HEK293 (cell line): ENCODE data around the gene CSMD2.

Experiments
- CTCF ChIA-PET: fragments of 350-600 bp; formaldehyde crosslinking; extraction: SDS; loops from one replicate; lab custom pipeline; 2021; ENCODE audit warnings: antibody characterized with exemption; lab: Yijun Ruan, JAX
- POLR2A ChIA-PET: fragments of 300-600 bp; formaldehyde crosslinking; extraction: SDS; loops from one replicate; lab custom pipeline; 2020; ENCODE audit warnings: antibody characterized with exemption, inconsistent platforms; lab: Yijun Ruan, JAX
- H3K27ac ChIP-seq: fragments of 200-500 bp; sonication (Bioruptor generic); 2 replicates; pipeline ENCODE4 v1.5.1; 2014; ENCODE audit warnings: low read depth, low read length, control low read depth, inconsistent platforms; ENCODE audit errors: extremely low read depth
- H3K36me3 ChIP-seq, 2 experiments: fragments of 200-500 bp in 1 of 2; sonication (Bioruptor generic) in 1 of 2; 1 replicate in 1 of 2; 2 replicates in 1 of 2; pipeline ENCODE4 v1.5.1; 2014 to 2017; ENCODE audit warnings: inconsistent platforms in 2 of 2, low read length in 2 of 2; ENCODE audit not compliant: control insufficient read depth in 2 of 2, insufficient read depth in 1 of 2
- H3K4me1 ChIP-seq: fragments of 200-500 bp; sonication (Bioruptor generic); 2 replicates; pipeline ENCODE4 v1.5.1; 2014; ENCODE audit warnings: mild to moderate bottlenecking, low read length, inconsistent platforms; ENCODE audit not compliant: control insufficient read depth, insufficient read depth
- H3K4me3 ChIP-seq: 2 replicates; pipeline ENCODE4 v1.5.1; 2011; ENCODE audit warnings: low read depth, mild to moderate bottlenecking, control low read depth, low read length, moderate library complexity
- H3K9me3 ChIP-seq: fragments of 200-500 bp; sonication (Bioruptor generic); 2 replicates; pipeline ENCODE4 v1.5.1; 2014; ENCODE audit warnings: low read depth, low read length, inconsistent platforms; ENCODE audit not compliant: control insufficient read depth, insufficient read depth
- BCL6B ChIP-seq: fragments of 450-650 bp; formaldehyde crosslinking; IDR thresholded peaks from 2 replicates; pipeline ENCODE4 v1.5.1; 2017; ENCODE audit warnings: missing biosample characterization, missing genetic modification characterization
- HIC1 ChIP-seq: fragments of 450-650 bp; formaldehyde crosslinking; IDR thresholded peaks from 2 replicates; pipeline ENCODE4 v1.5.1; 2016; ENCODE audit warnings: missing biosample characterization, missing genetic modification characterization
- OSR2 ChIP-seq: fragments of 450-650 bp; formaldehyde crosslinking; IDR thresholded peaks from 2 replicates; pipeline ENCODE4 v1.5.1; 2016; ENCODE audit warnings: missing biosample characterization, missing genetic modification characterization
- PATZ1 ChIP-seq: fragments of 450-650 bp; formaldehyde crosslinking; IDR thresholded peaks from 2 replicates; pipeline ENCODE4 v1.5.1; 2016; ENCODE audit warnings: missing biosample characterization, missing genetic modification characterization
- SP2 ChIP-seq: fragments of 450-650 bp; formaldehyde crosslinking; IDR thresholded peaks from 2 replicates; pipeline ENCODE4 v1.5.1; 2016; ENCODE audit warnings: missing biosample characterization, missing genetic modification characterization
- ZFHX2 ChIP-seq: fragments of 450-650 bp; formaldehyde crosslinking; conservative IDR thresholded peaks from 2 replicates; pipeline ENCODE4 v1.5.1; 2016; ENCODE audit warnings: missing biosample characterization, missing genetic modification characterization
- ZNF155 ChIP-seq: fragments of 450-650 bp; formaldehyde crosslinking; IDR thresholded peaks from 2 replicates; pipeline ENCODE4 v1.5.1; 2016; ENCODE audit warnings: missing biosample characterization, missing genetic modification characterization
- ZNF211 ChIP-seq: fragments of 450-650 bp; formaldehyde crosslinking; IDR thresholded peaks from 2 replicates; pipeline ENCODE4 v1.5.1; 2016; ENCODE audit warnings: low read depth, missing biosample characterization, missing genetic modification characterization
- ZNF214 ChIP-seq: fragments of 450-650 bp; formaldehyde crosslinking; IDR thresholded peaks from 2 replicates; pipeline ENCODE4 v1.5.1; 2017; ENCODE audit warnings: missing biosample characterization, mild to moderate bottlenecking, missing genetic modification characterization, borderline replicate concordance
- ZNF26 ChIP-seq: fragments of 450-650 bp; formaldehyde crosslinking; IDR thresholded peaks from 2 replicates; pipeline ENCODE4 v1.5.1; 2016; ENCODE audit warnings: missing biosample characterization, missing genetic modification characterization
- ZNF354C ChIP-seq: fragments of 450-650 bp; formaldehyde crosslinking; IDR thresholded peaks from 2 replicates; pipeline ENCODE4 v1.5.1; 2016; ENCODE audit warnings: missing biosample characterization, missing genetic modification characterization, low read depth, borderline replicate concordance
- ZNF362 ChIP-seq: fragments of 450-650 bp; formaldehyde crosslinking; IDR thresholded peaks from 2 replicates; pipeline ENCODE4 v1.5.1; 2016; ENCODE audit warnings: missing biosample characterization, missing genetic modification characterization
- ZNF518A ChIP-seq: fragments of 450-650 bp; formaldehyde crosslinking; conservative IDR thresholded peaks from 2 replicates; pipeline ENCODE4 v1.5.1; 2016; ENCODE audit warnings: low read depth, missing biosample characterization, missing genetic modification characterization
- ZNF549 ChIP-seq: fragments of 450-650 bp; IDR thresholded peaks from 2 replicates; pipeline ENCODE4 v1.5.1; 2018; ENCODE audit warnings: missing biosample characterization, missing genetic modification characterization, mild to moderate bottlenecking, inconsistent platforms, moderate library complexity
- ZNF654 ChIP-seq: fragments of 450-650 bp; formaldehyde crosslinking; IDR thresholded peaks from 2 replicates; pipeline ENCODE4 v1.5.1; 2016; ENCODE audit warnings: low read depth, missing biosample characterization, missing genetic modification characterization
- ZNF704 ChIP-seq: fragments of 450-650 bp; formaldehyde crosslinking; IDR thresholded peaks from 2 replicates; pipeline ENCODE4 v1.5.1; 2016; ENCODE audit warnings: missing biosample characterization, missing genetic modification characterization

CSMD2 gene

GRCh38 chr1:34162852-34163766, 1.9 kb downstream of the CSMD2 start (continued):
- peak; percentile 66 for TF ChIP-seq ZFHX2 (tag by site-specific recombination)
- peak; percentile 31 for TF ChIP-seq ZNF654 (tag by site-specific recombination)

GRCh38 chr1:34156739-34157138, 8.3 kb downstream of the CSMD2 start:
- no peak for TF ChIP-seq HIC1 (tag by site-specific recombination)
- no peak for TF ChIP-seq BCL6B (tag by site-specific recombination)
- TF ChIP-seq, all 188 proteins: peak for 0
- Histone ChIP-seq H3K4me3 (no peak overlapping the region), H3K4me1 (no peaks in the 10 kb centered on the region), H3K36me3 (no peaks in the 10 kb centered on the region), H3K9me3 (no peaks in the 10 kb centered on the region), H3K27ac (no peak overlapping the region)
- CTCF ChIA-PET = no interaction called here
- POLR2A ChIA-PET = no interaction called here

GRCh38 chr1:34155860-34156259, 9.2 kb downstream of the CSMD2 start:
- ChIA-PET CTCF (no interaction called here), POLR2A (no interaction called here)
- H3K4me1 ChIP-seq = no peaks in the 10 kb centered on the region
- no peaks in the 10 kb centered on the region for H3K36me3 ChIP-seq
- no peak overlapping the region for H3K4me3 ChIP-seq
- no peaks in the 10 kb centered on the region for H3K9me3 ChIP-seq
- H3K27ac ChIP-seq = no peak overlapping the region
- TF ChIP-seq OSR2 (tag by site-specific recombination) (no peak), ZNF362 (tag by site-specific recombination) (no peak), ZNF704 (tag by site-specific recombination) (no peak), ZNF211 (tag by site-specific recombination) (no peak), ZNF354C (tag by site-specific recombination) (no peak), ZNF26 (no peak), ZNF518A (tag by site-specific recombination) (no peak), PATZ1 (no peak), ZNF155 (tag by site-specific recombination) (no peak), SP2 (tag by site-specific recombination) (no peak), ZNF214 (tag by site-specific recombination) (no peak), ZNF549 (tag by site-specific recombination) (no peak)
